Measurements from ENCODE around the gene PPM1N. TPM values are rescaled to one million over a fixed set of nuclear protein-coding genes. Genes with fewer than 3 reads are reported as not detected.

The PPM1N gene
- total and polyA plus RNA-seq, 2 of the 13 experiments (the other 11 are each of a cell fraction or from before 2014, with no cell fraction given): 0.31 to 1.8 TPM

GRCh38 chr19:45467456-45468158 lies 30.6 kb upstream of the PPM1N start, which contains the start of gene FOSB (continued):
- TF ChIP-seq ZBTB49 (CRISPR knock-in tag; IDR thresholded peaks at IDR 0.05; ENCODE audit: borderline replicate concordance): no peak
- peak; percentile 17; the same call in 1 of the 2 replicates for TF ChIP-seq ELF1 (CRISPR knock-in tag; IDR thresholded peaks at IDR 0.05)
- TF ChIP-seq JDP2 (CRISPR knock-in tag; IDR thresholded peaks at IDR 0.05; ENCODE audit: borderline replicate concordance): no peak
- no peak for TF ChIP-seq EEA1 (CRISPR knock-in tag; IDR thresholded peaks at IDR 0.05; ENCODE audit: borderline replicate concordance)
- peak; percentile 89; the same call in 1 of the 2 replicates for TF ChIP-seq ARID4A (CRISPR knock-in tag; IDR thresholded peaks at IDR 0.05; ENCODE audit: borderline replicate concordance)
- no peak for TF ChIP-seq ZFP36L1 (CRISPR knock-in tag; IDR thresholded peaks at IDR 0.05)
- no peak for TF ChIP-seq KDM1A (CRISPR knock-in tag; IDR thresholded peaks at IDR 0.05)
- TF ChIP-seq ZNF780A (CRISPR knock-in tag; IDR thresholded peaks at IDR 0.05): no peak
- TF ChIP-seq AGO2 (optimal IDR thresholded peaks at IDR 0.05; ENCODE audit: low read depth, low read length): no peak
- TF ChIP-seq NFRKB (IDR thresholded peaks at IDR 0.05): no peak
- TF ChIP-seq ZNF18 (CRISPR knock-in tag; IDR thresholded peaks at IDR 0.05; ENCODE audit: insufficient replicate concordance): no peak
- TF ChIP-seq ZNF329 (CRISPR knock-in tag; IDR thresholded peaks at IDR 0.05; ENCODE audit: low read depth): no peak
- TF ChIP-seq ZNF577 (CRISPR knock-in tag; IDR thresholded peaks at IDR 0.05; ENCODE audit: borderline replicate concordance, low read depth): no peak
- no peak; the same call in 1 of the 2 replicates for TF ChIP-seq DR1 (CRISPR knock-in tag; IDR thresholded peaks at IDR 0.05)
- no peak for TF ChIP-seq ZNF670 (CRISPR knock-in tag; IDR thresholded peaks at IDR 0.05; ENCODE audit: borderline replicate concordance)
- no peak for TF ChIP-seq HMG20A (CRISPR knock-in tag; IDR thresholded peaks at IDR 0.05; ENCODE audit: borderline replicate concordance)
- no peak for TF ChIP-seq ZBTB10 (CRISPR knock-in tag; IDR thresholded peaks at IDR 0.05; ENCODE audit: borderline replicate concordance)
